ENCODE data around the gene TTPAL.

The TTPAL gene

GRCh38 chr20:44522841-44523240, 47.2 kb downstream of the TTPAL start:
- TF ChIP-seq, protein P1, sequence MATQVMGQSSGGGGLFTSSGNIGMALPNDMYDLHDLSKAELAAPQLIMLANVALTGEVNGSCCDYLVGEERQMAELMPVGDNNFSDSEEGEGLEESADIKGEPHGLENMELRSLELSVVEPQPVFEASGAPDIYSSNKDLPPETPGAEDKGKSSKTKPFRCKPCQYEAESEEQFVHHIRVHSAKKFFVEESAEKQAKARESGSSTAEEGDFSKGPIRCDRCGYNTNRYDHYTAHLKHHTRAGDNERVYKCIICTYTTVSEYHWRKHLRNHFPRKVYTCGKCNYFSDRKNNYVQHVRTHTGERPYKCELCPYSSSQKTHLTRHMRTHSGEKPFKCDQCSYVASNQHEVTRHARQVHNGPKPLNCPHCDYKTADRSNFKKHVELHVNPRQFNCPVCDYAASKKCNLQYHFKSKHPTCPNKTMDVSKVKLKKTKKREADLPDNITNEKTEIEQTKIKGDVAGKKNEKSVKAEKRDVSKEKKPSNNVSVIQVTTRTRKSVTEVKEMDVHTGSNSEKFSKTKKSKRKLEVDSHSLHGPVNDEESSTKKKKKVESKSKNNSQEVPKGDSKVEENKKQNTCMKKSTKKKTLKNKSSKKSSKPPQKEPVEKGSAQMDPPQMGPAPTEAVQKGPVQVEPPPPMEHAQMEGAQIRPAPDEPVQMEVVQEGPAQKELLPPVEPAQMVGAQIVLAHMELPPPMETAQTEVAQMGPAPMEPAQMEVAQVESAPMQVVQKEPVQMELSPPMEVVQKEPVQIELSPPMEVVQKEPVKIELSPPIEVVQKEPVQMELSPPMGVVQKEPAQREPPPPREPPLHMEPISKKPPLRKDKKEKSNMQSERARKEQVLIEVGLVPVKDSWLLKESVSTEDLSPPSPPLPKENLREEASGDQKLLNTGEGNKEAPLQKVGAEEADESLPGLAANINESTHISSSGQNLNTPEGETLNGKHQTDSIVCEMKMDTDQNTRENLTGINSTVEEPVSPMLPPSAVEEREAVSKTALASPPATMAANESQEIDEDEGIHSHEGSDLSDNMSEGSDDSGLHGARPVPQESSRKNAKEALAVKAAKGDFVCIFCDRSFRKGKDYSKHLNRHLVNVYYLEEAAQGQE (IDR thresholded peaks at IDR 0.05; ENCODE audit: insufficient replicate concordance, low read depth): no peak
- TF ChIP-seq, protein P2, sequence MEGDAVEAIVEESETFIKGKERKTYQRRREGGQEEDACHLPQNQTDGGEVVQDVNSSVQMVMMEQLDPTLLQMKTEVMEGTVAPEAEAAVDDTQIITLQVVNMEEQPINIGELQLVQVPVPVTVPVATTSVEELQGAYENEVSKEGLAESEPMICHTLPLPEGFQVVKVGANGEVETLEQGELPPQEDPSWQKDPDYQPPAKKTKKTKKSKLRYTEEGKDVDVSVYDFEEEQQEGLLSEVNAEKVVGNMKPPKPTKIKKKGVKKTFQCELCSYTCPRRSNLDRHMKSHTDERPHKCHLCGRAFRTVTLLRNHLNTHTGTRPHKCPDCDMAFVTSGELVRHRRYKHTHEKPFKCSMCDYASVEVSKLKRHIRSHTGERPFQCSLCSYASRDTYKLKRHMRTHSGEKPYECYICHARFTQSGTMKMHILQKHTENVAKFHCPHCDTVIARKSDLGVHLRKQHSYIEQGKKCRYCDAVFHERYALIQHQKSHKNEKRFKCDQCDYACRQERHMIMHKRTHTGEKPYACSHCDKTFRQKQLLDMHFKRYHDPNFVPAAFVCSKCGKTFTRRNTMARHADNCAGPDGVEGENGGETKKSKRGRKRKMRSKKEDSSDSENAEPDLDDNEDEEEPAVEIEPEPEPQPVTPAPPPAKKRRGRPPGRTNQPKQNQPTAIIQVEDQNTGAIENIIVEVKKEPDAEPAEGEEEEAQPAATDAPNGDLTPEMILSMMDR (IDR thresholded peaks at IDR 0.05; ENCODE audit: insufficient read depth, low read length): no peak
- TF ChIP-seq GABPA (IDR thresholded peaks at IDR 0.05; ENCODE audit: low read depth): no peak
- TF ChIP-seq POLR2AphosphoS5 (IDR thresholded peaks at IDR 0.05; ENCODE audit: low read depth): no peak
- peak overlapping the region; percentile 90; the same call in 1 of the 2 replicates for H3K27ac ChIP-seq (replicated peaks)
- no peak for DNase-seq (ENCODE audit: low read depth in 1 of 2, low spot score in 1 of 2)
- no peak overlapping the region for H3K4me3 ChIP-seq (replicated peaks; ENCODE audit: insufficient read depth, low read length)
- H3K27me3 ChIP-seq (ENCODE audit: insufficient read depth, poor library complexity, severe bottlenecking): no peaks in the 10 kb centered on the region

DNA sequence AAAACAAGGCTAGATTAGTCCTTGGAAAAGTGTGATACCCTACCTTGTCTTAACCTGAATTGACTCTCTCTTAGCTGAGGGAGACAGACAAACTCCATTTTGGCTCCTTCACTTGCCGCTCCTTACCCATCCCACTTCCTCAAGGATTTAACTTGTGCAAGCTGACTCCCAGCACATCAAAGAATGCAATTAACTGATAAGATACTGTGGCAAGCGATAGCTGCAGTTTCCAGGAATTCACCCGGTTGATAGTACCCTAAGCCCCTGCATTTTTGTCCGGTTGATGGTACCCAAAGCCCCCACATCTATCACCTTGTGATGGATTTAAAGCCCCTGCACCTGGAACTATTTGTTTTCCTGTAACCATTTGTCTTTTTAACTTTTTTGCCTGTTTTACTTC, 48.1 kb downstream of the TTPAL start:
- no peak for DNase-seq (ENCODE audit: low read depth in 1 of 2, low spot score in 1 of 2)
- no peaks in the 10 kb centered on the region for H3K27me3 ChIP-seq (ENCODE audit: insufficient read depth, poor library complexity, severe bottlenecking)
- TF ChIP-seq POLR2AphosphoS5 (IDR thresholded peaks at IDR 0.05; ENCODE audit: low read depth) (no peak), SPI1 (IDR thresholded peaks at IDR 0.05; ENCODE audit: borderline replicate concordance, low read depth) (no peak), GABPA (IDR thresholded peaks at IDR 0.05; ENCODE audit: low read depth) (no peak)
- TF ChIP-seq, protein P2 (IDR thresholded peaks at IDR 0.05; ENCODE audit: insufficient read depth, low read length): no peak
- TF ChIP-seq, protein P1 (IDR thresholded peaks at IDR 0.05; ENCODE audit: insufficient replicate concordance, low read depth): no peak
- no peak overlapping the region for H3K4me3 ChIP-seq (replicated peaks; ENCODE audit: insufficient read depth, low read length)
- H3K27ac ChIP-seq (replicated peaks): no peak overlapping the region

GRCh38 chr20:44526129-44526528, 50.5 kb downstream of the TTPAL start:
- TF ChIP-seq, protein P2 (IDR thresholded peaks at IDR 0.05; ENCODE audit: insufficient read depth, low read length): no peak
- TF ChIP-seq GABPA (IDR thresholded peaks at IDR 0.05; ENCODE audit: low read depth): no peak
- TF ChIP-seq, protein P1 (IDR thresholded peaks at IDR 0.05; ENCODE audit: insufficient replicate concordance, low read depth): no peak
- no peak for TF ChIP-seq SPI1 (IDR thresholded peaks at IDR 0.05; ENCODE audit: borderline replicate concordance, low read depth)
- TF ChIP-seq POLR2AphosphoS5 (IDR thresholded peaks at IDR 0.05; ENCODE audit: low read depth): no peak
- DNase-seq (ENCODE audit: low read depth in 1 of 2, low spot score in 1 of 2): no peak
- no peaks in the 10 kb centered on the region for H3K27me3 ChIP-seq (ENCODE audit: insufficient read depth, poor library complexity, severe bottlenecking)
- no peak overlapping the region for H3K27ac ChIP-seq (replicated peaks)
- H3K4me3 ChIP-seq (replicated peaks; ENCODE audit: insufficient read depth, low read length): no peak overlapping the region

Measured in HL-60 (cell line).